Fibroblast of lung (primary cell): Measurements from ENCODE around the gene SGCD.

Source experiments
- CTCF ChIP-seq, 2 donors: IDR thresholded peaks in 1 of 2; conservative IDR thresholded peaks in 1 of 2; 1 replicate in 1 of 2; 2 replicates in 1 of 2; pipeline ENCODE4 v1.5.1; 2011 to 2012; ENCODE audit warnings: low read length in 2 of 2, control low read depth in 1 of 2, inconsistent platforms in 1 of 2, low read depth in 1 of 2, mild to moderate bottlenecking in 1 of 2
- EZH2 ChIP-seq: IDR thresholded peaks from 2 replicates; pipeline ENCODE4 v1.5.1; 2012; ENCODE audit warnings: low read length, control low read depth, mild to moderate bottlenecking; ENCODE audit errors: missing control alignments

DNA sequence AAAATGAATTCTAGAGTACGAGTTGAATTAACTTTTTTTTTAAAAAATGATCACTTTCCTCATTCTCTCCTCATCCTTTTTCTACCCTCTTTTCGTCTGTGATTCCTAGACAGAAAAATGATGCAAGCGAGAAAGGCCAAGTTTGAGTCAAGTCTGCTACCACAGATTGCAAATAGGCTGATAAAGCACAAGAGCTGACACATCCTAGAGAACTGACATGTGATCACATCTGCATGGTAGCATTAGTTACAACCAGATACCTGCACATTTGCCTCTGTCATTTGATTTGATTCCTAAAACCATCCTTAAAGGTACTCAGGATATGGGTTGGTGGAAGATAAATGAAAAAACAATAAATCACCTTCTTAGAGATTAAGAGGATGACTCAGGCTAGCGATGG is 297.7 kb downstream of the SGCD start:
- no peak for TF ChIP-seq CTCF (conservative IDR thresholded peaks at IDR 0.05 in 1 of 2, IDR thresholded peaks at IDR 0.05 in 1 of 2; ENCODE audit: low read depth in 1 of 2, low read length in 2 of 2)
- no peak for TF ChIP-seq EZH2
